HEK293 (cell line): ENCODE results near the gene MARCHF9.
A peak's percentile ranks its signal among the peaks of the same experiment; 100 is the strongest.

ENCODE experiments used
- GLI2 ChIP-seq: fragments of 450-650 bp; formaldehyde crosslinking; IDR thresholded peaks from 2 replicates; pipeline ENCODE4; 2017; ENCODE audit warnings: missing biosample characterization, missing genetic modification characterization, low read depth, borderline replicate concordance
- HOXA7 ChIP-seq: sonication (generic); formaldehyde crosslinking; IDR thresholded peaks from 2 replicates; pipeline ENCODE4 v1.8.1; 2022; ENCODE audit warnings: missing genetic modification reagents, borderline replicate concordance
- HOXD13 ChIP-seq: sonication (generic); formaldehyde crosslinking; IDR thresholded peaks from 2 replicates; pipeline ENCODE4 v1.8.0; 2022; ENCODE audit warnings: missing genetic modification reagents, borderline replicate concordance
- WT1 ChIP-seq: fragments of 450-650 bp; formaldehyde crosslinking; IDR thresholded peaks from 2 replicates; pipeline ENCODE4 v1.5.1; 2016; ENCODE audit warnings: missing biosample characterization, missing genetic modification characterization
- ZBTB17 ChIP-seq: fragments of 450-650 bp; formaldehyde crosslinking; IDR thresholded peaks from 2 replicates; pipeline ENCODE4 v1.5.1; 2016; ENCODE audit warnings: missing biosample characterization, missing genetic modification characterization
- ZNF114 ChIP-seq: fragments of 450-650 bp; formaldehyde crosslinking; IDR thresholded peaks from 2 replicates; pipeline ENCODE4 v1.5.0; 2017; ENCODE audit warnings: missing biosample characterization, missing genetic modification characterization
- ZNF121 ChIP-seq: fragments of 450-650 bp; formaldehyde crosslinking; IDR thresholded peaks from 2 replicates; pipeline ENCODE4 v1.5.1; 2016; ENCODE audit warnings: missing biosample characterization, missing genetic modification characterization
- ZNF132 ChIP-seq: fragments of 450-650 bp; formaldehyde crosslinking; IDR thresholded peaks from 2 replicates; pipeline ENCODE4 v1.5.1; 2017; ENCODE audit warnings: missing biosample characterization, missing genetic modification characterization, borderline replicate concordance
- ZNF140 ChIP-seq: fragments of 450-650 bp; formaldehyde crosslinking; IDR thresholded peaks from 2 replicates; pipeline ENCODE4 v1.5.1; 2016; ENCODE audit warnings: missing biosample characterization, missing genetic modification characterization
- ZNF221 ChIP-seq: fragments of 450-650 bp; formaldehyde crosslinking; IDR thresholded peaks from 2 replicates; pipeline ENCODE4 v1.5.1; 2017; ENCODE audit warnings: missing biosample characterization, missing genetic modification characterization, borderline replicate concordance
- ZNF473 ChIP-seq: fragments of 450-650 bp; formaldehyde crosslinking; IDR thresholded peaks from 2 replicates; pipeline ENCODE4 v1.5.1; 2017; ENCODE audit warnings: missing biosample characterization, missing genetic modification characterization
- ZNF707 ChIP-seq: fragments of 450-650 bp; formaldehyde crosslinking; IDR thresholded peaks from 2 replicates; pipeline ENCODE4 v1.5.1; 2016; ENCODE audit warnings: missing biosample characterization, missing genetic modification characterization
- ZNF843 ChIP-seq: fragments of 450-650 bp; formaldehyde crosslinking; IDR thresholded peaks from 2 replicates; pipeline ENCODE4 v1.5.1; 2016; ENCODE audit warnings: missing biosample characterization, missing genetic modification characterization
- ZSCAN23 ChIP-seq: fragments of 450-650 bp; formaldehyde crosslinking; IDR thresholded peaks from 2 replicates; pipeline ENCODE4 v1.5.1; 2016; ENCODE audit warnings: missing biosample characterization, missing genetic modification characterization
- ZSCAN30 ChIP-seq: fragments of 450-650 bp; IDR thresholded peaks from 2 replicates; pipeline ENCODE4 v1.5.1; 2018; ENCODE audit warnings: missing biosample characterization, mild to moderate bottlenecking, missing genetic modification characterization, moderate library complexity
- TF ChIP-seq, protein P1 (sequence below): fragments of 450-650 bp; formaldehyde crosslinking; IDR thresholded peaks from 2 replicates; pipeline ENCODE4 v1.5.1; 2016; ENCODE audit warnings: missing biosample characterization, missing genetic modification characterization
- TF ChIP-seq, protein P2 (sequence below): fragments of 450-650 bp; formaldehyde crosslinking; IDR thresholded peaks from 2 replicates; pipeline ENCODE4 v1.5.1; 2016; ENCODE audit warnings: missing biosample characterization, missing genetic modification characterization
- TF ChIP-seq, protein P3 (sequence below): fragments of 450-650 bp; formaldehyde crosslinking; IDR thresholded peaks from 2 replicates; pipeline ENCODE4 v1.5.1; 2017; ENCODE audit warnings: missing biosample characterization, missing genetic modification characterization
- TF ChIP-seq, protein P4 (sequence below): fragments of 450-650 bp; formaldehyde crosslinking; IDR thresholded peaks from 2 replicates; pipeline ENCODE4 v1.5.1; 2016; ENCODE audit warnings: missing biosample characterization, missing genetic modification characterization
- TF ChIP-seq, protein P5 (sequence below): fragments of 450-650 bp; formaldehyde crosslinking; IDR thresholded peaks from 2 replicates; pipeline ENCODE4 v1.5.1; 2016; ENCODE audit warnings: missing biosample characterization, missing genetic modification characterization
- TF ChIP-seq, protein P6 (sequence below): fragments of 450-650 bp; formaldehyde crosslinking; IDR thresholded peaks from 2 replicates; pipeline ENCODE4 v1.5.1; 2016; ENCODE audit warnings: missing biosample characterization, missing genetic modification characterization
- TF ChIP-seq, protein P7 (sequence below): fragments of 450-650 bp; formaldehyde crosslinking; IDR thresholded peaks from 2 replicates; pipeline ENCODE4 v1.5.1; 2016; ENCODE audit warnings: missing biosample characterization, missing genetic modification characterization
- TF ChIP-seq, protein P8 (sequence below): fragments of 450-650 bp; formaldehyde crosslinking; IDR thresholded peaks from 2 replicates; pipeline ENCODE4 v1.5.1; 2016; ENCODE audit warnings: missing biosample characterization, missing genetic modification characterization

Gene MARCHF9

DNA sequence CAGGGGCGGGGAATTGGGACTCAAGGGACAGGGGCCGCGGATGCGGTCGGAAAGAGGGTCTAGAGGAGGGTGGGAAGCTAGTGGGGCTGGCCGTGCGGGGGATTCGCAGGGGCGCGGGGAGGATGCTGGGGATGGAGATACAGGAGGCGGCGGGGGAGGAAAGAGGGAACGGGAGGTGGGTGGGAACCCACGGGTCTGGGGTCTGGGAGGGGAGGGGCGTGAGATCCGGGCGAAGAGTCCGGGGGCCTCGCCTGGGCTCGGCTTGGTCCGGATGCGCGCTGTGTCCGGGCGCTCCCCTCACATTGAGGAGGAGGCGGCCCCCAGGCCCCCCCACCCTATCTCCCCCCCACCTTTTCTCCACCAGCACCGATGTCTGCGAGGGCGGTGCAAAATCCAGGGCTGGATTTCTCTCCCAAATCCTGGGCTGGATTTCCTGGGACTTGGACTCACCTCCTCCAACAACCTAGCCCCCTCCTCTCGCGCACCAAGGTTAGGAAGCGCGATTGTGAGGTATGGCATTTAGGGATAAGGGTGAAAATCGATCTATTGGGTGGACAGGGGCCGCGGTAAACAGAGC lies 16.2 kb upstream of the MARCHF9 start, which contains the start of gene AGAP2 (continued):
- TF ChIP-seq, protein P1, sequence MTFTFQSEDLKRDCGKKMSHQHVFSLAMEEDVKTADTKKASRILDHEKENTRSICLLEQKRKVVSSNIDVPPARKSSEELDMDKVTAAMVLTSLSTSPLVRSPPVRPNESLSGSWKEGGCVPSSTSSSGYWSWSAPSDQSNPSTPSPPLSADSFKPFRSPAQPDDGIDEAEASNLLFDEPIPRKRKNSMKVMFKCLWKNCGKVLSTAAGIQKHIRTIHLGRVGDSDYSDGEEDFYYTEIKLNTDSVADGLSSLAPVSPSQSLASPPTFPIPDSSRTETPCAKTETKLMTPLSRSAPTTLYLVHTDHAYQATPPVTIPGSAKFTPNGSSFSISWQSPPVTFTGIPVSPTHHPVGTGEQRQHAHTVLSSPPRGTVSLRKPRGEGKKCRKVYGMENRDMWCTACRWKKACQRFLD (tag by site-specific recombination) = no peak
- TF ChIP-seq, protein P2, sequence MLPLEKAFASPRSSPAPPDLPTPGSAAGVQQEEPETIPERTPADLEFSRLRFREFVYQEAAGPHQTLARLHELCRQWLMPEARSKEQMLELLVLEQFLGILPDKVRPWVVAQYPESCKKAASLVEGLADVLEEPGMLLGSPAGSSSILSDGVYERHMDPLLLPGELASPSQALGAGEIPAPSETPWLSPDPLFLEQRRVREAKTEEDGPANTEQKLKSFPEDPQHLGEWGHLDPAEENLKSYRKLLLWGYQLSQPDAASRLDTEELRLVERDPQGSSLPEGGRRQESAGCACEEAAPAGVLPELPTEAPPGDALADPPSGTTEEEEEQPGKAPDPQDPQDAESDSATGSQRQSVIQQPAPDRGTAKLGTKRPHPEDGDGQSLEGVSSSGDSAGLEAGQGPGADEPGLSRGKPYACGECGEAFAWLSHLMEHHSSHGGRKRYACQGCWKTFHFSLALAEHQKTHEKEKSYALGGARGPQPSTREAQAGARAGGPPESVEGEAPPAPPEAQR (tag by site-specific recombination) = no peak
- TF ChIP-seq ZNF121 (tag by site-specific recombination) = no peak
- no peak for TF ChIP-seq ZNF843 (tag by site-specific recombination)
- no peak for TF ChIP-seq WT1 (tag by site-specific recombination)
- TF ChIP-seq, protein P3, sequence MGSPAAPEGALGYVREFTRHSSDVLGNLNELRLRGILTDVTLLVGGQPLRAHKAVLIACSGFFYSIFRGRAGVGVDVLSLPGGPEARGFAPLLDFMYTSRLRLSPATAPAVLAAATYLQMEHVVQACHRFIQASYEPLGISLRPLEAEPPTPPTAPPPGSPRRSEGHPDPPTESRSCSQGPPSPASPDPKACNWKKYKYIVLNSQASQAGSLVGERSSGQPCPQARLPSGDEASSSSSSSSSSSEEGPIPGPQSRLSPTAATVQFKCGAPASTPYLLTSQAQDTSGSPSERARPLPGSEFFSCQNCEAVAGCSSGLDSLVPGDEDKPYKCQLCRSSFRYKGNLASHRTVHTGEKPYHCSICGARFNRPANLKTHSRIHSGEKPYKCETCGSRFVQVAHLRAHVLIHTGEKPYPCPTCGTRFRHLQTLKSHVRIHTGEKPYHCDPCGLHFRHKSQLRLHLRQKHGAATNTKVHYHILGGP = no peak
- TF ChIP-seq ZBTB17 (tag by site-specific recombination) = peak; percentile 81
- TF ChIP-seq ZNF473 = no peak
- TF ChIP-seq, protein P4, sequence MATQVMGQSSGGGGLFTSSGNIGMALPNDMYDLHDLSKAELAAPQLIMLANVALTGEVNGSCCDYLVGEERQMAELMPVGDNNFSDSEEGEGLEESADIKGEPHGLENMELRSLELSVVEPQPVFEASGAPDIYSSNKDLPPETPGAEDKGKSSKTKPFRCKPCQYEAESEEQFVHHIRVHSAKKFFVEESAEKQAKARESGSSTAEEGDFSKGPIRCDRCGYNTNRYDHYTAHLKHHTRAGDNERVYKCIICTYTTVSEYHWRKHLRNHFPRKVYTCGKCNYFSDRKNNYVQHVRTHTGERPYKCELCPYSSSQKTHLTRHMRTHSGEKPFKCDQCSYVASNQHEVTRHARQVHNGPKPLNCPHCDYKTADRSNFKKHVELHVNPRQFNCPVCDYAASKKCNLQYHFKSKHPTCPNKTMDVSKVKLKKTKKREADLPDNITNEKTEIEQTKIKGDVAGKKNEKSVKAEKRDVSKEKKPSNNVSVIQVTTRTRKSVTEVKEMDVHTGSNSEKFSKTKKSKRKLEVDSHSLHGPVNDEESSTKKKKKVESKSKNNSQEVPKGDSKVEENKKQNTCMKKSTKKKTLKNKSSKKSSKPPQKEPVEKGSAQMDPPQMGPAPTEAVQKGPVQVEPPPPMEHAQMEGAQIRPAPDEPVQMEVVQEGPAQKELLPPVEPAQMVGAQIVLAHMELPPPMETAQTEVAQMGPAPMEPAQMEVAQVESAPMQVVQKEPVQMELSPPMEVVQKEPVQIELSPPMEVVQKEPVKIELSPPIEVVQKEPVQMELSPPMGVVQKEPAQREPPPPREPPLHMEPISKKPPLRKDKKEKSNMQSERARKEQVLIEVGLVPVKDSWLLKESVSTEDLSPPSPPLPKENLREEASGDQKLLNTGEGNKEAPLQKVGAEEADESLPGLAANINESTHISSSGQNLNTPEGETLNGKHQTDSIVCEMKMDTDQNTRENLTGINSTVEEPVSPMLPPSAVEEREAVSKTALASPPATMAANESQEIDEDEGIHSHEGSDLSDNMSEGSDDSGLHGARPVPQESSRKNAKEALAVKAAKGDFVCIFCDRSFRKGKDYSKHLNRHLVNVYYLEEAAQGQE (tag by site-specific recombination) = no peak
- no peak for TF ChIP-seq ZNF132 (tag by site-specific recombination)
- TF ChIP-seq, protein P5, sequence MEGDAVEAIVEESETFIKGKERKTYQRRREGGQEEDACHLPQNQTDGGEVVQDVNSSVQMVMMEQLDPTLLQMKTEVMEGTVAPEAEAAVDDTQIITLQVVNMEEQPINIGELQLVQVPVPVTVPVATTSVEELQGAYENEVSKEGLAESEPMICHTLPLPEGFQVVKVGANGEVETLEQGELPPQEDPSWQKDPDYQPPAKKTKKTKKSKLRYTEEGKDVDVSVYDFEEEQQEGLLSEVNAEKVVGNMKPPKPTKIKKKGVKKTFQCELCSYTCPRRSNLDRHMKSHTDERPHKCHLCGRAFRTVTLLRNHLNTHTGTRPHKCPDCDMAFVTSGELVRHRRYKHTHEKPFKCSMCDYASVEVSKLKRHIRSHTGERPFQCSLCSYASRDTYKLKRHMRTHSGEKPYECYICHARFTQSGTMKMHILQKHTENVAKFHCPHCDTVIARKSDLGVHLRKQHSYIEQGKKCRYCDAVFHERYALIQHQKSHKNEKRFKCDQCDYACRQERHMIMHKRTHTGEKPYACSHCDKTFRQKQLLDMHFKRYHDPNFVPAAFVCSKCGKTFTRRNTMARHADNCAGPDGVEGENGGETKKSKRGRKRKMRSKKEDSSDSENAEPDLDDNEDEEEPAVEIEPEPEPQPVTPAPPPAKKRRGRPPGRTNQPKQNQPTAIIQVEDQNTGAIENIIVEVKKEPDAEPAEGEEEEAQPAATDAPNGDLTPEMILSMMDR (tag by site-specific recombination) = no peak
- TF ChIP-seq ZSCAN23 (tag by site-specific recombination) = no peak
- no peak for TF ChIP-seq ZNF221
- no peak for TF ChIP-seq GLI2 (tag by site-specific recombination)
- peak; percentile 56; the same call in 1 of the 2 replicates for TF ChIP-seq ZSCAN30
- TF ChIP-seq HOXD13 (CRISPR knock-in tag) = no peak
- TF ChIP-seq ZNF140 = no peak
- TF ChIP-seq ZNF707 (tag by site-specific recombination) = no peak
- no peak for TF ChIP-seq HOXA7 (CRISPR knock-in tag)
- TF ChIP-seq, protein P6, sequence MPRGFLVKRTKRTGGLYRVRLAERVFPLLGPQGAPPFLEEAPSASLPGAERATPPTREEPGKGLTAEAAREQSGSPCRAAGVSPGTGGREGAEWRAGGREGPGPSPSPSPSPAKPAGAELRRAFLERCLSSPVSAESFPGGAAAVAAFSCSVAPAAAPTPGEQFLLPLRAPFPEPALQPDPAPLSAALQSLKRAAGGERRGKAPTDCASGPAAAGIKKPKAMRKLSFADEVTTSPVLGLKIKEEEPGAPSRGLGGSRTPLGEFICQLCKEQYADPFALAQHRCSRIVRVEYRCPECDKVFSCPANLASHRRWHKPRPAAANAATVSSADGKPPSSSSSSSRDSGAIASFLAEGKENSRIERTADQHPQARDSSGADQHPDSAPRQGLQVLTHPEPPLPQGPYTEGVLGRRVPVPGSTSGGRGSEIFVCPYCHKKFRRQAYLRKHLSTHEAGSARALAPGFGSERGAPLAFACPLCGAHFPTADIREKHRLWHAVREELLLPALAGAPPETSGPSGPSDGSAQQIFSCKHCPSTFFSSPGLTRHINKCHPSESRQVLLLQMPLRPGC (tag by site-specific recombination) = no peak
- TF ChIP-seq, protein P7, sequence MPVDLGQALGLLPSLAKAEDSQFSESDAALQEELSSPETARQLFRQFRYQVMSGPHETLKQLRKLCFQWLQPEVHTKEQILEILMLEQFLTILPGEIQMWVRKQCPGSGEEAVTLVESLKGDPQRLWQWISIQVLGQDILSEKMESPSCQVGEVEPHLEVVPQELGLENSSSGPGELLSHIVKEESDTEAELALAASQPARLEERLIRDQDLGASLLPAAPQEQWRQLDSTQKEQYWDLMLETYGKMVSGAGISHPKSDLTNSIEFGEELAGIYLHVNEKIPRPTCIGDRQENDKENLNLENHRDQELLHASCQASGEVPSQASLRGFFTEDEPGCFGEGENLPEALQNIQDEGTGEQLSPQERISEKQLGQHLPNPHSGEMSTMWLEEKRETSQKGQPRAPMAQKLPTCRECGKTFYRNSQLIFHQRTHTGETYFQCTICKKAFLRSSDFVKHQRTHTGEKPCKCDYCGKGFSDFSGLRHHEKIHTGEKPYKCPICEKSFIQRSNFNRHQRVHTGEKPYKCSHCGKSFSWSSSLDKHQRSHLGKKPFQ = no peak
- no peak for TF ChIP-seq ZNF114 (tag by site-specific recombination)
- TF ChIP-seq, protein P8, sequence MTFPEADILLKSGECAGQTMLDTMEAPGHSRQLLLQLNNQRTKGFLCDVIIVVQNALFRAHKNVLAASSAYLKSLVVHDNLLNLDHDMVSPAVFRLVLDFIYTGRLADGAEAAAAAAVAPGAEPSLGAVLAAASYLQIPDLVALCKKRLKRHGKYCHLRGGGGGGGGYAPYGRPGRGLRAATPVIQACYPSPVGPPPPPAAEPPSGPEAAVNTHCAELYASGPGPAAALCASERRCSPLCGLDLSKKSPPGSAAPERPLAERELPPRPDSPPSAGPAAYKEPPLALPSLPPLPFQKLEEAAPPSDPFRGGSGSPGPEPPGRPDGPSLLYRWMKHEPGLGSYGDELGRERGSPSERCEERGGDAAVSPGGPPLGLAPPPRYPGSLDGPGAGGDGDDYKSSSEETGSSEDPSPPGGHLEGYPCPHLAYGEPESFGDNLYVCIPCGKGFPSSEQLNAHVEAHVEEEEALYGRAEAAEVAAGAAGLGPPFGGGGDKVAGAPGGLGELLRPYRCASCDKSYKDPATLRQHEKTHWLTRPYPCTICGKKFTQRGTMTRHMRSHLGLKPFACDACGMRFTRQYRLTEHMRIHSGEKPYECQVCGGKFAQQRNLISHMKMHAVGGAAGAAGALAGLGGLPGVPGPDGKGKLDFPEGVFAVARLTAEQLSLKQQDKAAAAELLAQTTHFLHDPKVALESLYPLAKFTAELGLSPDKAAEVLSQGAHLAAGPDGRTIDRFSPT (tag by site-specific recombination) = no peak
